Fibroblast of pulmonary artery (primary cell): ENCODE results near the gene PPP1R13B.
"Not testable (repeated sequence)": the region's sequence is repeated elsewhere in the genome, so short reads cannot be mapped to it uniquely, and the experiment has no call there.

Experiments
- DNase-seq: peaks from one replicate; pipeline ENCODE4 v3.0.0-alpha.2; 2010; ENCODE audit warnings: low read depth
- H3K4me3 ChIP-seq: replicated peaks from 2 replicates; pipeline ENCODE4 v1.5.1; 2011; ENCODE audit warnings: low read depth, mild to moderate bottlenecking, control low read depth, low read length, moderate library complexity
- TF ChIP-seq, protein P1 (sequence below): IDR thresholded peaks from 2 replicates; pipeline ENCODE4 v1.5.1; 2011; ENCODE audit warnings: mild to moderate bottlenecking, control low read depth, low read length, inconsistent platforms; ENCODE audit errors: missing control alignments

The PPP1R13B gene

DNA sequence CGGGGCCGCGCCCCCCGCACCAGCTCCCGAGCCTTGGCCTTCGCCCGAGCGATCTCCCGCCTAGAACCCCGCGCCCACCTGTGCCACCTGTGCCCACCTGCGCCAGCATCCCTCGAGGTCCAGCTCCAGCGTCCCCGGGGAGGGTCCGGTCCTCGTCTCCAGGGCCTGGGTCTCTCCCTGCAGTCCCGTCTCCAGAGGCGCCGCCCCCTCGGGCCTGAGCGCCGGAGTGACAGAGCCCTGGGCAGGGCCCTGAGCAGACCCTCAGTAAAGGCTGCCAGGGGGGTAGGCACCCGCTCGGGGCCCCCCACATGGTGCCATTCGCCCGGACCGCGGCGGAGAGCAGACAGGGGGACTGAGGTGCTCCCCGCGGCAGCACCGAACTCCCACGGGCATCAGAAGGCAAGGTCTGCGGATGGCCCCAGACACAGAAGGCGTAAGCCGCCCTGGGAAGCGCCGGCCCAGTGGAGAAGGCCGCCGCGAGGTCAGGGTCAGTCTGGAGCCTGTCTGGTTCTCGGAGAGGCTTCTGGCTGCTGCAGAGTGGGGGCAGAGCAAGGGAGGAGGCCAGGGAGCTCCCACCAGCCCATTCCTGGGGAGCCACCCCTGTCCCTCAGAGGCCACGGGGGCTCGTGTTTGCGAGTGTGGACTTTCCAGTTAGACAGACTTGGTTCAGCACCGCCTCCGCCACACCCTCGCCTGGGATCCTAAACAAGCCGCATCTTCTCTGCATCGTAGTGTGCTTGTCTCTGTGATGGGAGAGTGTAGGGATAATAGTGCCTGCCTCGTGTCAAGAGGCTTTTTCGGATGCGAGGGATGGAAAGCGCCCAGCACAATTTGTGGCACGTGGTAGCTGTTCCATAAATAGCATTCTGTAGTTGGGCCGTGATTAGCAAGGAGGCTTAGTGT lies 1.1 kb upstream of the PPP1R13B start:
- no peak for DNase-seq
- TF ChIP-seq, protein P1, sequence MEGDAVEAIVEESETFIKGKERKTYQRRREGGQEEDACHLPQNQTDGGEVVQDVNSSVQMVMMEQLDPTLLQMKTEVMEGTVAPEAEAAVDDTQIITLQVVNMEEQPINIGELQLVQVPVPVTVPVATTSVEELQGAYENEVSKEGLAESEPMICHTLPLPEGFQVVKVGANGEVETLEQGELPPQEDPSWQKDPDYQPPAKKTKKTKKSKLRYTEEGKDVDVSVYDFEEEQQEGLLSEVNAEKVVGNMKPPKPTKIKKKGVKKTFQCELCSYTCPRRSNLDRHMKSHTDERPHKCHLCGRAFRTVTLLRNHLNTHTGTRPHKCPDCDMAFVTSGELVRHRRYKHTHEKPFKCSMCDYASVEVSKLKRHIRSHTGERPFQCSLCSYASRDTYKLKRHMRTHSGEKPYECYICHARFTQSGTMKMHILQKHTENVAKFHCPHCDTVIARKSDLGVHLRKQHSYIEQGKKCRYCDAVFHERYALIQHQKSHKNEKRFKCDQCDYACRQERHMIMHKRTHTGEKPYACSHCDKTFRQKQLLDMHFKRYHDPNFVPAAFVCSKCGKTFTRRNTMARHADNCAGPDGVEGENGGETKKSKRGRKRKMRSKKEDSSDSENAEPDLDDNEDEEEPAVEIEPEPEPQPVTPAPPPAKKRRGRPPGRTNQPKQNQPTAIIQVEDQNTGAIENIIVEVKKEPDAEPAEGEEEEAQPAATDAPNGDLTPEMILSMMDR: no peak
- peak overlapping the region; percentile 57 for H3K4me3 ChIP-seq

DNA sequence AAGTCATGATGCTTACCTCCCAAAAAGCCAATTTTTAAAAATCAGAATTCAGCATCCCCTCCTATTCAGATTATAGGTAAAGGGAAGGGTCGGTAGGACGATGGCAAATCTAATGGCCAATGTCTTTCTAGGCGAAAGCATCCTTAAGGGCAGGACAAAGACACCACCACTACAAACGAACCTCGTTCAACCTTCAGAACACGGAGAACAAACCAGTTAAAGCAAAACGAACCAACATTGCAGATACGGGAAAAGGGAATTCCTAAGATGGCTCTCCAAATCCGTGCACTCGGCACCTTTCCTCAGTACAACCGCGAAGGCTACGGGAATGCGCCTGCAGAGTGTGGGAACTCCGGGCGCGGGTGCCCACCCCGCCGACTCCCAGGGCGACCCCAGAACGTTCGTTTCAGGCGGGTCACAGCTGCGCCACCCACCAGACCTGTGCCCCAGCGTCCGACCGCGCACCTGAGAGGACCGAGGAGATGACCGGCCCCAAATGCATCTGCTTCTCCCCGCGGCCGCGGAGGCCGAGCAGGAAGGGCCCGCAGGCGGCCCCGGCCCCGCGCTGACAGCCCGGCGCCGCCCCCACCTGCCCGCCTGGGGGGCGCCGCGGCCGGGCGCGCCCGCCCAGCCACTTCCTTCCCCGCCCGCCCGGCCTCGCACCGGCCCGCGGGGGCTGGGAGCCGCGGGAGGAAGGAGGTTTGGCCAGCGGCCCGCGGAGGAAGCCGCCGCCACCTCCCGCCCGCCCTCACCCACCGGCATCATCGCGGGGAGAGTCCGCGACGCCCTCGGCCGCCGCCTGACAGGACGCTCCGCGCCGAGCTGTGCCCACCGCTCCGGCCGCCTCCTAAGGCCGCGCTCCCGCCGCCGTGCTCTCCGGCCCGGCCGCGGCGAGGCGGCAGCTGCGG lies 578 bp downstream of the PPP1R13B start:
- TF ChIP-seq, protein P1: no peak
- no peak for DNase-seq
- H3K4me3 ChIP-seq: peak overlapping the region; percentile 67

DNA sequence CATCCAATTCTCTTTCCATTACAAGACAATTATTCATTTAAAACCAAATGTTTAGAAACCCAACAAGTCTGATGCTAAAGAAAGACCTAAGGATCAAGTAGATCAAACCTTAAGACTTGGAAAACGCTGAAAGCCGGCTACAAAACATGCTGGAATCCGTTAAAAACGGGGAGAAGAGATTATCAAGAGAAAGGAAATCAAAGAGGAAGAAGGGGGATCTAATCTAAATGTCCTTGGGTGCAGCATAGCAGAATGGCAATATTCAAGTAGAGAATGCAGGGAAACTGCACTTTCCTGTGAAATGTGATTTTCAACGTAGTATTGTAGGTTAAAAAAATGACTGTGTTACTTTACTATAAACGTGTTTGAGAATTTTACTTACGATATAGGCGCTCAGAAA lies 1.3 kb downstream of the PPP1R13B start:
- peak overlapping the region; percentile 67 for H3K4me3 ChIP-seq
- TF ChIP-seq, protein P1: no peak

DNA sequence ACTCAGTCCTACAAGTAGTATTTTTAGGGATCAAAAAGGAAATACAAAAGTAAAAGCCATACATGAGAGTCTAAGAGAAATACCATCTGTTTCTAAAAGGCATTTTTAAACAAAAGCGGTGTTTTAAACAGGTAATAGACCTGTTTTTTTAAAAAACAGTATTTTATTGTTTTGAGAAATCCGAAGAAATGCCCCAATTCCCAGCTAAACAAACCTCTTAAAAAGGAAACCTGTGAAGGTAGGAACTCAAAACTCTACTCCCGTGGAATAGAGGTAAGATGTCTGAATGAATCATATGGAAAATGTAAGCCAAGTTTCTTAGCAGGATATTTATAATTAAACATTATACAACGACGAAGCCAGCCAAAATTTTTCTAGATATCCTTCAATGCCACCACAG lies 2.0 kb downstream of the PPP1R13B start:
- DNase-seq: no peak
- H3K4me3 ChIP-seq: no peak overlapping the region
- TF ChIP-seq, protein P1: no peak

More for the DNA sequence above, 1.3 kb downstream of the PPP1R13B start:
- DNase-seq: no peak

DNA sequence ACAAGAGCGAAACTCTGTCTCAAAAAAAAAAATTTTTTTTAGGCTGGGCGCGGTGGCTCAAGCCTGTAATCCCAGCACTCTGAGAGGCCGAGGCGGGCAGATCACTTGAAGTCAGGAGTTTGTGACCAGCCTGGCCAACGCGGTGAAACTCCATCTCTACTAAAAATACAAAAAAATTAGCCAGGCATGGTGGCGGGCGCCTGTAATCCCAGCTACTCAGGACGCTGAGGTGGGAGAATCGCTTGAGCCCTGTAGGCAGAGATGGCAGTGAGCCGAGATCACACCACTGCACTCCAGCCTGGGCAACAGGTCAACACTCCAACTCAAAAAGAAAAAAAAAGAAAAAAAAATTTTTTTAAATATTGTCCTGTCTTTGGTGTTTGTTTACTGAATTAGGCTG lies 6.1 kb downstream of the PPP1R13B start:
- not testable (repeated sequence) for DNase-seq, H3K4me3 ChIP-seq

DNA sequence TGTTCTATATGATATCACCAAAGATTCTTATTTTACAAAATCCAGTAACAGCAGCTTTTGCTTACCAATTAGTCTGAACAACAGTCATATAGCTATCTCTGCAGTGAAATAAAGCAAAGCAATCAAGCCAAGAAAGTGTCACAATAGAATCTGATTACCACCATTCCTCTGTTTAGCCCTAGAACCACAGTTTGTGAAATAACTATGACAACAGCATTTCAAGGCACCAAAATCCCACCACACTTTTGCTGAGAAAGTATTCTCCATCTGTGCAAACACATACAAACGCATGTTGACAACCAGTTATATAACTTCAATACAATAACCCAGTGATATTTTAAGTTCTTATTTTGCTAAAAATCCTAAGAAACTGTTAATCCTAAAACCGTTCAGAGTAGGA lies 7.4 kb downstream of the PPP1R13B start:
- DNase-seq: peak; percentile 70
- TF ChIP-seq, protein P1: no peak
- no peak overlapping the region for H3K4me3 ChIP-seq

DNA sequence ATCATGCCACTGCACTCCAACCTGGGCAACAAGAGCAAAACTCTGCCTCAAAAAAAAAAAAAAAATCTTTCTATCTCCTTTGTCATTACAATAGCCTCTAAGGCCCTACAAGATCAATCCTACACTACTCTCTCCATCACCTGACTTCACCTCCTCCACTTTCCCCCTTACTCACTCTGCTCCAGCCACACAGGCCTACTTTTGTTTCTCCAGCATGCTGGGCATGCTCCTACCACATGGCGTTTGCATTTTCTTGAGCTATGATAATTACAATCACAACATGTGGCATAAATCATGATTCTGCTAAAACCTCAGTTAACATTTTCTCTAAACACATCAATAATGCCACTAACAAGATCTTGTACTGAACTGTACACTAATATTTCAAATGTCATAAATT lies 7.8 kb downstream of the PPP1R13B start:
- DNase-seq: no peak
- TF ChIP-seq, protein P1: no peak
- no peak overlapping the region for H3K4me3 ChIP-seq
